Measurements from ENCODE around the gene NUP210. TPM values are rescaled to one million over a fixed set of nuclear protein-coding genes. Genes with fewer than 3 reads are reported as not detected.

Gene NUP210
- total and polyA plus RNA-seq, 2 of the 13 experiments (the other 11 are each of a cell fraction or from before 2014, with no cell fraction given): 31.6 to 35.2 TPM

DNA sequence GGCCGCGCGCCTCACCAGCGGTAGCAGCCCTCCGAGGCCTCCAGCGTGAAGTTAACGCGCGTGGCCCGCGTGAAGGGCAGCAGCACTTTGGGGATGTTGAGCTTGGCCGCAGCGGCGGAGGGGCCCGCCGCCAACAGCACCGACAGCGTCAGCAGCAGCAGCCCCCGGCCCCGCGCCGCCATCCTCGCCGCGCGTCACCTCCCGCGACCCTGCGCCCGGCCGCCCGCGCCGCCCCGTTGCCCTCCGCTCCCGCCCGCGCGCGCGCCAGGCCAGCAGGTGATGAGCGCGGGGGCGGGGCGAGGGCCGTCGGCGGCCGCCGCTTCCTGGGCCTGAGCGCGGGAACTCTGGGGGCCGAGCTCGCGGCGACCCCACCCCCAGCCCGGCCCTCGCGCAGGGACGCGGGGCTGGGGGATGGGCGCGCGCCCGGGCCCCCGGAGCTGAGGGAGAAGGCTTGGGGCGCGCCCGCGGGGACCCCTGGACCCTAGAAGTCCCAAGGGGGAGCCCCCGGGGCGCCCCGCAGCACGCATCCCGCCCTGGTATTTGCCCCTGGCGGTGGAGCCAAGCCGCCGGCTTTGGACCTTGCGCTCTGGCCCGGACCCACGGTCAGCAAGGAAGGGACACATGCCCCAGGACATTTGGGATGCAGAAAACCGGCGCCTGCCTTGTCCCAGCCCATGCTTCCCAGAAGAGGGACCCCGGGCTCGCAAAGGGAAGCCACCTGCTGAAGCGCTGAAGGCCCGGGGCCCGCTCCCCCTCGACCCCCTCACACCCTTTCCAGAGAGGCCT is at the start of gene NUP210 (continued):
- no peak for TF ChIP-seq THAP9 (CRISPR knock-in tag; IDR thresholded peaks at IDR 0.05; ENCODE audit: borderline replicate concordance)
- no peak for TF ChIP-seq GRHL1 (CRISPR knock-in tag; conservative IDR thresholded peaks at IDR 0.05)
- TF ChIP-seq TERF1 (CRISPR knock-in tag; IDR thresholded peaks at IDR 0.05): no peak
- no peak for TF ChIP-seq ZNF280B (CRISPR knock-in tag; IDR thresholded peaks at IDR 0.05; ENCODE audit: borderline replicate concordance)
- no peak for TF ChIP-seq HOXD1 (CRISPR knock-in tag; IDR thresholded peaks at IDR 0.05)
- no peak for TF ChIP-seq FOXA3 (CRISPR knock-in tag; IDR thresholded peaks at IDR 0.05)
- TF ChIP-seq HDAC1 (CRISPR knock-in tag; IDR thresholded peaks at IDR 0.05): no peak; the same call in 1 of the 2 replicates
- TF ChIP-seq GTF2F1 (IDR thresholded peaks at IDR 0.05; ENCODE audit: low read length): no peak
- TF ChIP-seq SRSF1 (optimal IDR thresholded peaks at IDR 0.05; ENCODE audit: low read depth, low read length): no peak
- TF ChIP-seq THRA (CRISPR knock-in tag; IDR thresholded peaks at IDR 0.05; ENCODE audit: borderline replicate concordance): peak; percentile 29; the same call in 1 of the 2 replicates
- TF ChIP-seq, protein P1, sequence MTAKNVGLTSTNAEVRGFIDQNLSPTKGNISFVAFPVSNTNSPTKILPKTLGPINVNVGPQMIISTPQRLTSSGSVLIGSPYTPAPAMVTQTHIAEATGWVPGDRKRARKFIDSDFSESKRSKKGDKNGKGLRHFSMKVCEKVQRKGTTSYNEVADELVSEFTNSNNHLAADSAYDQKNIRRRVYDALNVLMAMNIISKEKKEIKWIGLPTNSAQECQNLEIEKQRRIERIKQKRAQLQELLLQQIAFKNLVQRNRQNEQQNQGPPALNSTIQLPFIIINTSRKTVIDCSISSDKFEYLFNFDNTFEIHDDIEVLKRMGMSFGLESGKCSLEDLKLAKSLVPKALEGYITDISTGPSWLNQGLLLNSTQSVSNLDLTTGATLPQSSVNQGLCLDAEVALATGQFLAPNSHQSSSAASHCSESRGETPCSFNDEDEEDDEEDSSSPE (CRISPR knock-in tag; IDR thresholded peaks at IDR 0.05): peak; percentile 87
- no peak for TF ChIP-seq SALL2 (CRISPR knock-in tag; IDR thresholded peaks at IDR 0.05)
- TF ChIP-seq AGO2 (optimal IDR thresholded peaks at IDR 0.05; ENCODE audit: low read depth, low read length): no peak
- TF ChIP-seq, protein P2, sequence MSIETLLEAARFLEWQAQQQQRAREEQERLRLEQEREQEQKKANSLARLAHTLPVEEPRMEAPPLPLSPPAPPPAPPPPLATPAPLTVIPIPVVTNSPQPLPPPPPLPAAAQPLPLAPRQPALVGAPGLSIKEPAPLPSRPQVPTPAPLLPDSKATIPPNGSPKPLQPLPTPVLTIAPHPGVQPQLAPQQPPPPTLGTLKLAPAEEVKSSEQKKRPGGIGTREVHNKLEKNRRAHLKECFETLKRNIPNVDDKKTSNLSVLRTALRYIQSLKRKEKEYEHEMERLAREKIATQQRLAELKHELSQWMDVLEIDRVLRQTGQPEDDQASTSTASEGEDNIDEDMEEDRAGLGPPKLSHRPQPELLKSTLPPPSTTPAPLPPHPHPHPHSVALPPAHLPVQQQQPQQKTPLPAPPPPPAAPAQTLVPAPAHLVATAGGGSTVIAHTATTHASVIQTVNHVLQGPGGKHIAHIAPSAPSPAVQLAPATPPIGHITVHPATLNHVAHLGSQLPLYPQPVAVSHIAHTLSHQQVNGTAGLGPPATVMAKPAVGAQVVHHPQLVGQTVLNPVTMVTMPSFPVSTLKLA (IDR thresholded peaks at IDR 0.05): no peak
- no peak for TF ChIP-seq BRCA1 (CRISPR knock-in tag; IDR thresholded peaks at IDR 0.05)
- TF ChIP-seq RFX1 (IDR thresholded peaks at IDR 0.05): no peak

Data from HepG2 (cell line).